Measurements from ENCODE around the gene POLA1.

GRCh38 chrX:24877854-24878650 is 184.3 kb downstream of the POLA1 start:
- TF ChIP-seq CTCF (IDR thresholded peaks at IDR 0.05; ENCODE audit: low read length) (no peak), EZH2 (optimal IDR thresholded peaks at IDR 0.05; ENCODE audit: low read depth, low read length) (no peak), EZH2phosphoT487 (IDR thresholded peaks at IDR 0.05; ENCODE audit: low read length) (no peak)

Data from MM.1S (cell line).